Endothelial cell (in vitro differentiated cells): ENCODE data around the gene MVB12B. TPM values are rescaled to one million over a fixed set of nuclear protein-coding genes. Genes with fewer than 3 reads are reported as not detected.
A peak's percentile ranks its signal among the peaks of the same experiment; 100 is the strongest.

Source experiments
- DNase-seq: peaks from one replicate; pipeline ENCODE4 v3.0.0; 2021; ENCODE audit warnings: low spot score
- H3K27ac Mint-ChIP-seq: one replicate; pipeline ENCODE4 v1.8.0; 2021; ENCODE audit warnings: mixed read lengths, inconsistent platforms; ENCODE audit not compliant: unreplicated experiment
- H3K27me3 Mint-ChIP-seq: one replicate; pipeline ENCODE4 v1.8.0; 2021; ENCODE audit warnings: mild to moderate bottlenecking, moderate library complexity, mixed read lengths, inconsistent platforms; ENCODE audit not compliant: unreplicated experiment
- H3K36me3 Mint-ChIP-seq: one replicate; pipeline ENCODE4 v1.8.0; 2021; ENCODE audit warnings: mild to moderate bottlenecking, low read depth, mixed read lengths, inconsistent platforms; ENCODE audit not compliant: unreplicated experiment
- H3K4me1 Mint-ChIP-seq: one replicate; pipeline ENCODE4 v1.8.0; 2021; ENCODE audit warnings: mild to moderate bottlenecking, mixed read lengths, inconsistent platforms; ENCODE audit not compliant: unreplicated experiment
- H3K4me3 Mint-ChIP-seq: one replicate; pipeline ENCODE4 v1.8.0; 2021; ENCODE audit warnings: mild to moderate bottlenecking, mixed read lengths, inconsistent platforms; ENCODE audit not compliant: unreplicated experiment
- H3K9me3 Mint-ChIP-seq: one replicate; pipeline ENCODE4 v1.8.0; 2021; ENCODE audit warnings: mixed read lengths, inconsistent platforms; ENCODE audit not compliant: unreplicated experiment
- total RNA-seq: library from RNA; stranded (reverse); fragmentation: NEBNext Ultra II Directional; extraction: Animal tissue kit (Norgen Biotek cat#: 25700); gene quantifications from one replicate; pipeline ENCODE4 v1.2.1, GENCODE V29; 2021; ENCODE audit not compliant: unreplicated experiment
- TF ChIP-seq, protein P1 (sequence below): fragments of 200-600 bp; sonication (generic); IDR thresholded peaks from one replicate; pipeline ENCODE4 v1.5.0; 2021; ENCODE audit warnings: antibody characterized with exemption; ENCODE audit not compliant: unreplicated experiment

The MVB12B gene
- total RNA-seq, 1 donor from 2014 or later = 18.8 TPM

DNA sequence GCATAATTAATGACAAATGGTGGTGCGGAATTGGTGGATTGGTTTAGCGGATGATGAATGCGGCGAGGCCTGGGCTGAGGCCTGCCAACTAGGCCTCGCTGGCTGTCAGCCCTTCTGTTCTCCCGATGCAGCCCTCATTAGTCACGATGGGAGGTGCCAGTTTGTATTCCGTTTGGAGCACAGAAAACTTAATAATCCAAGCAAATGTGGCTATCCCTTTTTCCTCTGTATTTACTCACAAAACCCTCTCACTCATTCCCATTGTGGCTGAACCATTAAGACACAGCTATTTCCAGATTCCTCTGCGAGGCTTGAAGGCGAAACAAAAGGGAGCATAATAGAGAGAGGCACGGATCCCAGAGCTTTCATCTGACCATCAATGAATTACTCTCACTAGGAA lies 114.3 kb downstream of the MVB12B start:
- DNase-seq = no peak
- Mint-ChIP-seq H3K4me1 (no peaks in the 10 kb centered on the region), H3K4me3 (no peak overlapping the region), H3K9me3 (no peaks in the 10 kb centered on the region), H3K27me3 (no peaks in the 10 kb centered on the region), H3K27ac (no peak overlapping the region), H3K36me3 (no peaks in the 10 kb centered on the region)
- TF ChIP-seq, protein P1, sequence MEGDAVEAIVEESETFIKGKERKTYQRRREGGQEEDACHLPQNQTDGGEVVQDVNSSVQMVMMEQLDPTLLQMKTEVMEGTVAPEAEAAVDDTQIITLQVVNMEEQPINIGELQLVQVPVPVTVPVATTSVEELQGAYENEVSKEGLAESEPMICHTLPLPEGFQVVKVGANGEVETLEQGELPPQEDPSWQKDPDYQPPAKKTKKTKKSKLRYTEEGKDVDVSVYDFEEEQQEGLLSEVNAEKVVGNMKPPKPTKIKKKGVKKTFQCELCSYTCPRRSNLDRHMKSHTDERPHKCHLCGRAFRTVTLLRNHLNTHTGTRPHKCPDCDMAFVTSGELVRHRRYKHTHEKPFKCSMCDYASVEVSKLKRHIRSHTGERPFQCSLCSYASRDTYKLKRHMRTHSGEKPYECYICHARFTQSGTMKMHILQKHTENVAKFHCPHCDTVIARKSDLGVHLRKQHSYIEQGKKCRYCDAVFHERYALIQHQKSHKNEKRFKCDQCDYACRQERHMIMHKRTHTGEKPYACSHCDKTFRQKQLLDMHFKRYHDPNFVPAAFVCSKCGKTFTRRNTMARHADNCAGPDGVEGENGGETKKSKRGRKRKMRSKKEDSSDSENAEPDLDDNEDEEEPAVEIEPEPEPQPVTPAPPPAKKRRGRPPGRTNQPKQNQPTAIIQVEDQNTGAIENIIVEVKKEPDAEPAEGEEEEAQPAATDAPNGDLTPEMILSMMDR = no peak

DNA sequence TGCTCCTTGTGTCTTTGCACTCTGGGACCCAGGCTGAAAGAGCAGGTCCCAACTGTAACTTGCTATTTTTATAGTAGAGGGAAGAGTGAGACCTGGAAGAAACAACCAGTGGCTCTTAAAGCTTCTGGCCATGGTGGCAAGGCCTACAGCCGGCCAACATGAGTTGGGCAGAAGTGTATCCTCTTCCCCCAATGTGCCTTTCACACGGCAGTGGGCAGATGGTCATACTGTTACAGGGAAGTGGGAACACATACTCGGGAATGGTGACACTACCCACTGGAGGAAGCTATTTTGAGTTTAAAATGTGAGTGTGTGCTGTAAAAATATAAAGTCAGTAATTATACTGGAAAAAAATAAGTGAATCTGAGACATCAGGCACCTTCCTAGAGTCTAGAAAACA lies 116.0 kb downstream of the MVB12B start:
- Mint-ChIP-seq H3K27ac (no peak overlapping the region), H3K4me1 (no peaks in the 10 kb centered on the region), H3K27me3 (no peaks in the 10 kb centered on the region), H3K9me3 (no peaks in the 10 kb centered on the region), H3K4me3 (no peak overlapping the region), H3K36me3 (no peaks in the 10 kb centered on the region)
- DNase-seq = no peak
- TF ChIP-seq, protein P1 = no peak

GRCh38 chr9:126443144-126443543 lies 116.5 kb downstream of the MVB12B start:
- no peaks in the 10 kb centered on the region for H3K27me3 Mint-ChIP-seq
- H3K4me1 Mint-ChIP-seq = no peaks in the 10 kb centered on the region
- TF ChIP-seq, protein P1 = no peak
- DNase-seq = no peak
- H3K9me3 Mint-ChIP-seq = no peaks in the 10 kb centered on the region
- H3K4me3 Mint-ChIP-seq = no peak overlapping the region
- peaks cover 2% of the 10 kb centered on the region for H3K36me3 Mint-ChIP-seq
- no peak overlapping the region for H3K27ac Mint-ChIP-seq

DNA sequence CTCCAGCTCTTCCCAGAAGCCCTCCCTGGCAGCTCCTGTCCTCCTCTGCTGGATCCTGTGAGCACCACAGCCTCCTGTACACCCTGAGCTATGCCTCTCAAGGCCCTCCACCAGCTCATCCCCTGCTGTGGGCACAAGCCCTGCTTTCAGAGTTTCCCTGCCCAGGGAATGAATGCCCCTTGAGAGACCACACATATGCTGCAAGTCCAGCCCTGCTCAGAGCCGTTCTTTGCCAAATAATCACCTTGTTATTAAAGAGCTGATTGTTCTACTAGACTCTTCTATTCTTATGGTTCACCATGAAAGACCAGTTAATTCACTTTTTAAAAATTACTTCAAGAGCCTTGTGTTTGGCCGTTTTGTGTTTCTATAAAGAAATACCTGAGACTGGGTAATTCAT lies 121.5 kb downstream of the MVB12B start:
- DNase-seq = no peak
- Mint-ChIP-seq H3K36me3 (peaks cover 5% of the 10 kb centered on the region), H3K4me3 (peak overlapping the region; percentile 19), H3K4me1 (peaks cover 18% of the 10 kb centered on the region), H3K9me3 (no peaks in the 10 kb centered on the region), H3K27ac (no peak overlapping the region), H3K27me3 (no peaks in the 10 kb centered on the region)
- TF ChIP-seq, protein P1 = no peak

DNA sequence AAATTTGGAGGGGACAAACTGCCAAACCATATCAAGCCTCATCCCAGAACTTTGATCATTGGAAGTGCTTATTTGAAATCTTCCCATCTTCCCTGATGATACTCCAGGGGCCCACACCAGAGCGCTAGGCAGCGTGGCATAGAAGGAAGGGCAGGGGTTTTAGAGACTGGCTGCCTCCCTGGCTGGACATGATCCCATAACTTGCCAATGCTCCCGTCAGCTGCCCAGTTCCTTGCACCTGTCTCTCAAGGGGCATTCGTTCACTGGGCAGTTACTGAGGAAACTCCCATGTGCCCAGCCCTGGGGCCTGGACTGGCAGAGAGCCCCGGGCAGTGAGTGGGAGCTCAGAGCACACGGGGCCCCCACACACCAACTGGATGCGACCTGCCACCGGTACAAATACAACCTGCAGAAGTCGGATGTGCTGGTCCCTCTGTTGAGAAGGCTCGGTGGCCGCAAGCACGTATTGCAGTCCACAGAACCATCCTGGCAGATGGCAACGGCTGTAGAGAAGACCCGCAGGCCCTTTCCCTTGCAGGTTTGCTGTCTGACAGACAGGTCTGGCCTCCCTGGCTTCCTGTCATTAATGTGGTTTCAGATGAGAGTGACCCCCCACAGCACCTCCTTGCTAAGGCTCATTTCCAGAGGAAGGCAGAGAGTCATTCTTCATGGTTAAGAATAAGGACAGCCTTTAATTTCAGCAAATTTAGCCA lies 122.4 kb downstream of the MVB12B start:
- H3K36me3 Mint-ChIP-seq = peaks cover 8% of the 10 kb centered on the region
- TF ChIP-seq, protein P1 = no peak
- H3K27ac Mint-ChIP-seq = no peak overlapping the region
- peaks cover 23% of the 10 kb centered on the region for H3K4me1 Mint-ChIP-seq
- no peaks in the 10 kb centered on the region for H3K27me3 Mint-ChIP-seq
- no peaks in the 10 kb centered on the region for H3K9me3 Mint-ChIP-seq
- H3K4me3 Mint-ChIP-seq = no peak overlapping the region
- no peak for DNase-seq
